Ascending aorta (tissue), 2 donors: ENCODE results near the gene RABGEF1. TPM values are rescaled to one million over a fixed set of nuclear protein-coding genes. Genes with fewer than 3 reads are reported as not detected.
"Not testable (repeated sequence)": the region's sequence is repeated elsewhere in the genome, so short reads cannot be mapped to it uniquely, and the experiment has no call there.

Source experiments
- DNase-seq, 2 donors: peaks; one replicate each; pipeline ENCODE4 v3.0.0-alpha.2; 2019; ENCODE audit warnings: low spot score in 2 of 2
- H3K27ac ChIP-seq, 2 donors: fragments of 200-600 bp; sonication (generic); one replicate each; pipeline ENCODE4 v1.5.1; 2016 to 2017; ENCODE audit warnings: mild to moderate bottlenecking in 1 of 2
- H3K27me3 ChIP-seq: fragments of 200-600 bp; sonication (generic); one replicate; pipeline ENCODE4 v1.5.1; 2017
- H3K36me3 ChIP-seq, 2 donors: fragments of 200-600 bp; sonication (generic); one replicate each; pipeline ENCODE4 v1.5.1; 2016
- H3K4me1 ChIP-seq, 2 donors: fragments of 200-600 bp; sonication (generic); one replicate each; pipeline ENCODE4 v1.5.1; 2016 to 2017; ENCODE audit warnings: mild to moderate bottlenecking in 1 of 2
- H3K4me3 ChIP-seq, 2 donors: fragments of 200-600 bp; sonication (generic); one replicate each; pipeline ENCODE4 v1.5.1; 2016 to 2017; ENCODE audit warnings: mild to moderate bottlenecking in 1 of 2
- H3K9me3 ChIP-seq, 2 donors: fragments of 200-600 bp; sonication (generic); one replicate each; pipeline ENCODE4 v1.5.1; 2016
- intact Hi-C: fragments of 100-400 bp; cut with DNase I; formaldehyde crosslinking; loops from one replicate; pipeline ENCODE4 v1.15.1; 2023
- total RNA-seq: library from RNA; depleted of rRNA; stranded (reverse); fragments of >200 nt; gene quantifications from one replicate; pipeline ENCODE4 v1.1.0, GENCODE V29; 2016
- TF ChIP-seq, protein P1 (sequence below), 3 experiments: fragments of 200-600 bp in 2 of 3; fragments of 450-650 bp in 1 of 3; sonication (generic) in 2 of 3; IDR thresholded peaks; one replicate each; pipeline ENCODE4 v1.5.1; 2016 to 2019; ENCODE audit warnings: antibody characterized with exemption in 3 of 3, mild to moderate bottlenecking in 1 of 3, moderate library complexity in 1 of 3

Gene RABGEF1
- total RNA-seq, result 31.6 TPM

DNA sequence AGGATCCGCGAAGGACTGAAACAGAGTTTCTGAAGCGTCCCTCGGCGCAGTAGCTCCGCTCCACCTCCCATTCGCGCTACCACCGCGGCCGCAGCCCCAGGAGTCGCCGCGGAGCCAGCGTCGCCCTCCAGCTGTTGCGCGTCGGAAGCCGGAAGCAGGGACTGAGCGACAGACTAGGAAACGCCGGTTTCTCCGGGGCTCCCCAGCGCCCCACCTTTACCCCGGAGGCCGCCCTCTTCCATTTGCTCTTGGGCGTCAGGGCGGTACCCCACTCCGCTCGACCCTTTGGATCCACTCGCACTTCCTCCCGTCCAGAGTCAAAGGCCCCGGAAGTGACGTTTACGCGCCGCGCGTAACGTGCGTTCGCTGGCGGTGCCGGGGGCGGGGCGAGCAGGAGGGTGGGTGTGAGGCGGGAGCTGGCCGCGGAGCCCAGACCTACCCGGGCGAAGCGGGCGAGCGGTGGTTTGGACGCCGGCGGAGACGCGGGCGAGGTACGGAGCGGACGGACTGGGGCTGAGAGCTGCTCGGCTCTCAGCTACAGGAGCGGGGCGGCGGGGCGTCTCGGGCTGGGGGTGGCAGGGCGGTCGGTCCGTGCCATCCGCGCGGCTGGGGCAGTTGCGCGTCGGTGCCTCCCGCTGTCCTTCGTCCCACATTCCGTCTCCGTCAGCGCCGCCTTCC is at the start of gene RABGEF1:
TSS of gene RABGEF1 (plus strand) at position 432 of the 678 bp plus-strand sequence. CDS start 31,167 bp downstream, outside the sequence.
- peak; percentile 83 to 99 for DNase-seq
- Histone ChIP-seq H3K36me3 (peaks cover 3 to 8% of the 10 kb centered on the region in 2 donors), H3K4me1 (peaks cover 0 to 15% of the 10 kb centered on the region in 2 donors), H3K9me3 (peaks cover 8 to 9% of the 10 kb centered on the region in 2 donors), H3K27ac (peak within 1 kb of the TSS; percentile 94 to 100), H3K4me3 (peak within 1 kb of the TSS; percentile 76 to 86), H3K27me3 (no peaks in the 10 kb centered on the region)
- TF ChIP-seq, protein P1, sequence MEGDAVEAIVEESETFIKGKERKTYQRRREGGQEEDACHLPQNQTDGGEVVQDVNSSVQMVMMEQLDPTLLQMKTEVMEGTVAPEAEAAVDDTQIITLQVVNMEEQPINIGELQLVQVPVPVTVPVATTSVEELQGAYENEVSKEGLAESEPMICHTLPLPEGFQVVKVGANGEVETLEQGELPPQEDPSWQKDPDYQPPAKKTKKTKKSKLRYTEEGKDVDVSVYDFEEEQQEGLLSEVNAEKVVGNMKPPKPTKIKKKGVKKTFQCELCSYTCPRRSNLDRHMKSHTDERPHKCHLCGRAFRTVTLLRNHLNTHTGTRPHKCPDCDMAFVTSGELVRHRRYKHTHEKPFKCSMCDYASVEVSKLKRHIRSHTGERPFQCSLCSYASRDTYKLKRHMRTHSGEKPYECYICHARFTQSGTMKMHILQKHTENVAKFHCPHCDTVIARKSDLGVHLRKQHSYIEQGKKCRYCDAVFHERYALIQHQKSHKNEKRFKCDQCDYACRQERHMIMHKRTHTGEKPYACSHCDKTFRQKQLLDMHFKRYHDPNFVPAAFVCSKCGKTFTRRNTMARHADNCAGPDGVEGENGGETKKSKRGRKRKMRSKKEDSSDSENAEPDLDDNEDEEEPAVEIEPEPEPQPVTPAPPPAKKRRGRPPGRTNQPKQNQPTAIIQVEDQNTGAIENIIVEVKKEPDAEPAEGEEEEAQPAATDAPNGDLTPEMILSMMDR (IDR thresholded peaks at IDR 0.05), result peak in 1 of 3 experiments; percentile 21
- intact Hi-C loops, result loop anchor here (1.0 to 5.0 kb wide), 8 partner anchors 43 to 988 kb away; partner anchors contain the start of genes KCTD7 and SBDS

DNA sequence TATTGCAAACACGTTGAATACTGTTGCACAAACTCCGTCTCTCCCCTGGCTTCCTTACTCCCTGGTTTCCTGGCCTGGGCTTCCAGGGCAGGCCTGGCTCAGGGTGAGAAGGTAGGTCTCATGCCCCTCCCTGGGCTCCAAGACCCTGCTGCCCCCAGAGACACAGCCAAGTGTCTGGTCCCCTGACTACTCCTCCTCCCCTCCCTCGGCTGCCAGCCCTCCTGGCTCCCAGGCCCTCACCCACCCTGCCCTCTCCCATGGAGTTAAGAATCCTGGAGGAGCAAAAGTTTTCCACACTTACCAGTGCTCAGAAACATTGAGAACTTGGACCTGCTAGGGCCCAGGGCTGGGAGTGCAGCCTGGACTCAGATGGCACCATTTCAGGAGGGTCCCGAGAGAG is 47.2 kb upstream of the RABGEF1 start:
- no peaks in the 10 kb centered on the region for H3K27me3 ChIP-seq
- no peak overlapping the region for H3K4me3 ChIP-seq
- DNase-seq, result no peak
- intact Hi-C loops, result no loop called here
- no peak overlapping the region for H3K27ac ChIP-seq
- peaks cover 0 to 10% of the 10 kb centered on the region in 2 donors for H3K4me1 ChIP-seq
- TF ChIP-seq, protein P1 (IDR thresholded peaks at IDR 0.05), result no peak
- H3K36me3 ChIP-seq, result peaks cover 0 to 4% of the 10 kb centered on the region in 2 donors
- H3K9me3 ChIP-seq, result no peaks in the 10 kb centered on the region

DNA sequence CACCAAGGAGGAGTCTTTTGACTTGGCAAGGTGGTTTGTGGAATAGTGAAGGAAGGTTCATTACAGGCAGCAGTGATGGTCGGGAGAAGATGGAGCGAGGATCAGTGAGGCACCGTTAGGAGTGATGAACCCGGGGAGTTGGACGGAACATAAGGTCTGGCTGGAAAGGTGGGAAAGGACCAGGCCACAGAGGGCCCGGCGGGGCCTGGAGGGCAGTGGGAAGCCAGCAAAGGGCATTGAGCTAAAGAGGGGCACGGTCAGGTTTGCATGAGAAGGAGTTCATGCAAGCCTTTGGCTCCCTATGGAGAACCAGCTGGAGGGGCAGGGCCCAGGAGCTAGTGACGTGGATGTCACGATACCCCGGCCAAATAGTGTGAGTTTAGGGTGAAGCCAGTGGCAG is 46.2 kb upstream of the RABGEF1 start:
- peaks cover 0 to 4% of the 10 kb centered on the region in 2 donors for H3K36me3 ChIP-seq
- H3K27ac ChIP-seq, result no peak overlapping the region
- H3K4me1 ChIP-seq, result peaks cover 0 to 10% of the 10 kb centered on the region in 2 donors
- H3K27me3 ChIP-seq, result no peaks in the 10 kb centered on the region
- DNase-seq, result no peak
- intact Hi-C loops, result no loop called here
- H3K9me3 ChIP-seq, result no peaks in the 10 kb centered on the region
- TF ChIP-seq, protein P1 (IDR thresholded peaks at IDR 0.05), result no peak
- no peak overlapping the region for H3K4me3 ChIP-seq

- H3K4me1 ChIP-seq, result peaks cover 4 to 12% of the 10 kb centered on the region in 2 donors
- not testable (repeated sequence) for H3K27me3 ChIP-seq, DNase-seq, H3K4me3 ChIP-seq, H3K36me3 ChIP-seq, H3K9me3 ChIP-seq, H3K27ac ChIP-seq
- intact Hi-C loops, result loop anchor here (5.0 kb wide), 1 partner anchor 47 kb away; the partner anchor contains the start of gene RABGEF1
Measured at GRCh38 chr7:66695417-66695816, 45.1 kb upstream of the RABGEF1 start.

DNA sequence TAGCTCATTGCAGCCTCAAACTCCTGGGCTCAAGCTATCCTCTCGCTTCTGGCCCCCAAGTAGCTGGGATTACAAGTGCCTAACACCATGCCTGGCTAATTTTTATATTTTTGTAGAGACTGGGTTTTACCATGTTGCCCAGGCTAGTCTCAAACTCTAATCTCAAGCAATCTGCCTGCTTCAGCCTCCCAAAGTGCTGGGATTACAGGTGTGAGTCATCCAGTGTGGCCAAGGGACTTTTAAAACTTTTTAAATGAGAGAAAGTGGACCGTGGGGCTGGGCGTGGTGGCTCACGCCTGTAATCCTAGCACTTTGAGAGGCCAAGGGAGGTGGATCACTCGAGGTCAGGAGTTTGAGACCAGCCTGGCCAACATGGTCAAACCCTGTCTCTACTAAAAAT is 44.4 kb upstream of the RABGEF1 start:
- peaks cover 6 to 17% of the 10 kb centered on the region in 2 donors for H3K4me1 ChIP-seq
- not testable (repeated sequence) for H3K27me3 ChIP-seq, DNase-seq, H3K9me3 ChIP-seq, H3K36me3 ChIP-seq, H3K27ac ChIP-seq, H3K4me3 ChIP-seq
- intact Hi-C loops, result loop anchor here (1.0 to 5.0 kb wide), 2 partner anchors 13 to 46 kb away; partner anchors contain the start of gene RABGEF1

DNA sequence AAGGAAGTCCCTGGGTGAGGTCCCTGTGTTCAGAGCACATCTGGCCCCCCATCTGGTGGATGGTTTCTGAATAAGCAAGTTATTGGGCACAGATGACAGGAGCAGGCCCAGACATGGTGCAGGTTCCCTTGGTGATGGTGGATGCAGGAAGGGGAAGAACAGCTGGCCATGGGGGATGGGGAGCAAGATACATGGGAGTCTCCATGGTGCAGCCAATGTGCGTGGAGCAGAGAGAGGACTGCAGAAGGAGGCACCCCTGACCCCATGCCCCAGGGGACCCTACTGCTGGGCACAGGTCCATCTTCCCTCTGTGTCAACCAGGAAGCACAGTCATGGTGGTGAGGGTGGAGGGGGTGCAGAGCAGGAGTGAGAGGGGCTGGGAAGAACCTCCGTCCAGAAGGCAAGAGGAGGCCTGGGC is 43.8 kb upstream of the RABGEF1 start:
- Histone ChIP-seq H3K27me3 (no peaks in the 10 kb centered on the region), H3K4me1 (peaks cover 6 to 17% of the 10 kb centered on the region in 2 donors), H3K27ac (peak overlapping the region; percentile 76 to 77), H3K36me3 (peaks cover 0 to 4% of the 10 kb centered on the region in 2 donors), H3K4me3 (no peak overlapping the region), H3K9me3 (no peaks in the 10 kb centered on the region)
- TF ChIP-seq, protein P1 (IDR thresholded peaks at IDR 0.05), result no peak
- no peak for DNase-seq
- intact Hi-C loops, result loop anchor here (1.0 to 5.0 kb wide), 2 partner anchors 13 to 46 kb away; partner anchors contain the start of gene RABGEF1
